Measurements from ENCODE around the gene ASB9.

Gene ASB9

GRCh38 chrX:15194146-15194545 lies 75.7 kb downstream of the ASB9 start:
- no peaks in the 10 kb centered on the region for H3K36me3 ChIP-seq (ENCODE audit: control insufficient read depth in 2 of 2, insufficient read depth in 1 of 2, low read length in 2 of 2)
- H3K9me3 ChIP-seq (ENCODE audit: control insufficient read depth, insufficient read depth, low read depth, low read length) = no peaks in the 10 kb centered on the region
- no peak overlapping the region for H3K4me3 ChIP-seq (ENCODE audit: low read depth, low read length)
- H3K4me1 ChIP-seq (ENCODE audit: control insufficient read depth, insufficient read depth, low read length) = no peaks in the 10 kb centered on the region
- ChIA-PET POLR2A (no interaction called here), CTCF (interaction anchor here (0.6 to 0.7 kb wide), 2 partner anchors 412 to 861 kb away, joined by 3 to 9 read pairs; no protein-coding TSS in a partner anchor)
- TF ChIP-seq YY2 (tag by site-specific recombination; IDR thresholded peaks at IDR 0.05) (no peak), ZNF473 (tag by site-specific recombination; IDR thresholded peaks at IDR 0.05) (no peak), ZNF555 (tag by site-specific recombination; conservative IDR thresholded peaks at IDR 0.05) (no peak), ZNF350 (tag by site-specific recombination; IDR thresholded peaks at IDR 0.05) (no peak), IKZF3 (tag by site-specific recombination; IDR thresholded peaks at IDR 0.05) (no peak), ZBTB11 (tag by site-specific recombination; conservative IDR thresholded peaks at IDR 0.05; ENCODE audit: low read depth) (no peak), ZNF530 (tag by site-specific recombination; IDR thresholded peaks at IDR 0.05; ENCODE audit: low read depth) (no peak), ZNF670 (tag by site-specific recombination; IDR thresholded peaks at IDR 0.05; ENCODE audit: low read depth) (no peak), YY1 (tag by site-specific recombination; IDR thresholded peaks at IDR 0.05) (no peak), ZNF610 (tag by site-specific recombination; IDR thresholded peaks at IDR 0.05; ENCODE audit: borderline replicate concordance) (no peak), ZNF792 (tag by site-specific recombination; IDR thresholded peaks at IDR 0.05) (no peak), ZNF10 (tag by site-specific recombination; IDR thresholded peaks at IDR 0.05) (no peak)
- no peak overlapping the region for H3K27ac ChIP-seq (ENCODE audit: extremely low read depth, low read depth, low read length)
